CD14-positive monocyte (primary cell): Measurements from ENCODE around the gene PPP1R2C. TPM values are rescaled to one million over a fixed set of nuclear protein-coding genes. Genes with fewer than 3 reads are reported as not detected.

Experiments
- DNase-seq, 3 donors: peaks; one replicate each; pipeline ENCODE4 v3.0.0-alpha.2; 2011 to 2022
- H2AFZ ChIP-seq: 2 replicates; pipeline ENCODE4 v1.6.0; 2012; ENCODE audit warnings: mild to moderate bottlenecking, low read depth, low read length, inconsistent platforms; ENCODE audit not compliant: insufficient read depth, poor library complexity, severe bottlenecking
- H3K27ac ChIP-seq, 2 donors: 1 replicate in 1 of 2; 2 replicates in 1 of 2; pipeline ENCODE4 v1.5.1; 2012 to 2013; ENCODE audit warnings: low read length in 2 of 2, control low read depth in 1 of 2, inconsistent platforms in 1 of 2, low read depth in 1 of 2, mild to moderate bottlenecking in 1 of 2
- H3K27me3 ChIP-seq, 2 donors: one replicate each; pipeline versions ENCODE4 v1.6.0 to v1.6.1; 2011 to 2013; ENCODE audit warnings: low read length in 2 of 2; ENCODE audit not compliant: control insufficient read depth in 2 of 2, insufficient read depth in 2 of 2
- H3K36me3 ChIP-seq, 2 donors: replicated peaks in 1 of 2; 1 replicate in 1 of 2; 2 replicates in 1 of 2; pipeline versions ENCODE4 v1.5.1 to v1.6.1; 2012 to 2013; ENCODE audit warnings: low read length in 2 of 2, control low read depth in 1 of 2, inconsistent platforms in 1 of 2, mild to moderate bottlenecking in 1 of 2; ENCODE audit not compliant: insufficient read depth in 2 of 2, control insufficient read depth in 1 of 2
- H3K4me1 ChIP-seq, 2 donors: 1 replicate in 1 of 2; 2 replicates in 1 of 2; pipeline versions ENCODE4 v1.5.1 to v1.6.1; 2012 to 2013; ENCODE audit warnings: low read length in 2 of 2, control low read depth in 1 of 2, inconsistent platforms in 1 of 2, mild to moderate bottlenecking in 1 of 2, moderate library complexity in 1 of 2; ENCODE audit not compliant: insufficient read depth in 2 of 2, control insufficient read depth in 1 of 2
- H3K4me2 ChIP-seq: replicated peaks from 2 replicates; pipeline ENCODE3; 2012; ENCODE audit warnings: low read length, moderate library complexity, mild to moderate bottlenecking; ENCODE audit not compliant: poor library complexity, severe bottlenecking; ENCODE audit errors: extremely low read depth
- H3K4me3 ChIP-seq, 3 experiments: fragments of 200-600 bp in 1 of 3; sonication (generic) in 1 of 3; replicated peaks in 1 of 3; 1 replicate in 2 of 3; 2 replicates in 1 of 3; pipeline ENCODE4 v1.5.1; 2011 to 2013; ENCODE audit warnings: low read length in 3 of 3, mild to moderate bottlenecking in 3 of 3, control low read depth in 2 of 3, low read depth in 2 of 3, inconsistent platforms in 1 of 3, moderate library complexity in 1 of 3
- H3K79me2 ChIP-seq: 2 replicates; pipeline ENCODE4 v1.6.0; 2012; ENCODE audit warnings: mild to moderate bottlenecking, control low read depth, inconsistent platforms, low read length, moderate library complexity; ENCODE audit not compliant: insufficient read depth
- H3K9ac ChIP-seq: 2 replicates; pipeline ENCODE4 v1.6.0; 2017; ENCODE audit warnings: low read length, mild to moderate bottlenecking; ENCODE audit not compliant: insufficient read depth, poor library complexity, severe bottlenecking
- H3K9me3 ChIP-seq, 2 donors: replicated peaks in 1 of 2; 1 replicate in 1 of 2; 2 replicates in 1 of 2; pipeline versions ENCODE4 v1.5.1 to v1.6.1; 2012 to 2013; ENCODE audit warnings: low read length in 2 of 2, control low read depth in 1 of 2; ENCODE audit not compliant: control insufficient read depth in 1 of 2, insufficient read depth in 1 of 2
- H4K20me1 ChIP-seq: 2 replicates; pipeline ENCODE4 v1.6.0; 2012; ENCODE audit warnings: mild to moderate bottlenecking, low read length, control low read depth, moderate library complexity; ENCODE audit not compliant: insufficient read depth
- H3K27ac Mint-ChIP-seq, 7 donors: one replicate each; pipeline ENCODE4 v1.8.0; 2020; ENCODE audit warnings: mild to moderate bottlenecking in 7 of 7, mixed read lengths in 7 of 7, moderate library complexity in 6 of 7, inconsistent platforms in 2 of 7
- H3K27me3 Mint-ChIP-seq, 3 donors: one replicate each; pipeline ENCODE4 v1.8.0; 2021 to 2022; ENCODE audit warnings: low read depth in 3 of 3, mild to moderate bottlenecking in 3 of 3, mixed read lengths in 3 of 3, moderate library complexity in 3 of 3, inconsistent platforms in 1 of 3
- H3K36me3 Mint-ChIP-seq, 2 donors: one replicate each; pipeline ENCODE4 v1.8.0; 2020; ENCODE audit warnings: mixed read lengths in 2 of 2, inconsistent platforms in 1 of 2, mild to moderate bottlenecking in 1 of 2
- H3K4me1 Mint-ChIP-seq: one replicate; pipeline ENCODE4 v1.8.0; 2020; ENCODE audit warnings: mild to moderate bottlenecking, mixed read lengths
- H3K4me3 Mint-ChIP-seq, 2 donors: one replicate each; pipeline ENCODE4 v1.8.0; 2020; ENCODE audit warnings: mild to moderate bottlenecking in 2 of 2, mixed read lengths in 2 of 2, moderate library complexity in 1 of 2
- H3K9me3 Mint-ChIP-seq, 7 donors: one replicate each; pipeline ENCODE4 v1.8.0; 2020 to 2022; ENCODE audit warnings: mixed read lengths in 7 of 7, mild to moderate bottlenecking in 6 of 7, moderate library complexity in 6 of 7, inconsistent platforms in 2 of 7
- WGBS: methylation state at CpG from one replicate; pipeline ENCODE4 v1.1.5; 2013; ENCODE audit warnings: missing lambda C conversion rate; ENCODE audit not compliant: insufficient coverage; 5-methylcytosine and 5-hydroxymethylcytosine counted together
- intact Hi-C, 2 donors: fragments of 100-400 bp; cut with micrococcal nuclease; formaldehyde crosslinking; loops; one replicate each; pipeline versions ENCODE4 v1.15.0 to v1.15.1; 2023
- polyA plus RNA-seq, 3 donors: library from polyadenylated mRNA; depleted of rRNA in 1 of 3; unstranded in 2 of 3; stranded (reverse) in 1 of 3; fragments of 300-500 nt in 2 of 3; fragments of >200 nt in 1 of 3; fragmentation: Illumina TruSeq in 2 of 3; gene quantifications; 1 replicate in 2 of 3; 2 replicates in 1 of 3; pipeline ENCODE4 v1.2.3, GENCODE V29; 2012 to 2021
- TF ChIP-seq, protein P1 (sequence below): fragments of 200-600 bp; IDR thresholded peaks from one replicate; pipeline ENCODE4 v1.8.0; 2022; ENCODE audit warnings: antibody characterized with exemption, mild to moderate bottlenecking

The PPP1R2C gene
- polyA plus RNA-seq, 3 donors: not detected

DNA sequence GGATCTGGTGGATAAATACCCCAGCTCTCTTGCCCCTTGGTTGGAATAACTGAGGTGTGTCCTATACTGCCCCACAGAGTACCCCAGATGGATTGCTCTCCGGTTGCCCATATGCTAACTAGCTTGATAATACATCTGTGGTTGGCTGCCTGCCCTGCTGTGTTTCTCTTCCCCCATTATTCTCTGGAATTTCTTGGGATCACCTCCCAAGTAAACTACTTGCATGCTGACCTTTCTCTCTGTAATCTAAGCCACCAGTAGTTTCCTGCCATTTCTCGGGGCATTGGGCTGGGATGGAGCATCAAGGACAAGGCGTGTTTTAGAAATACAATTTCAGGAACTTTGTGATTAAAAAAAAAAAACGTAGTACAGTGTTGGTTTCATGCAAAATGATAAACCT lies 25.2 kb downstream of the PPP1R2C start:
- H3K9ac ChIP-seq: no peak overlapping the region
- Mint-ChIP-seq H3K9me3 (peaks cover 0 to 5% (median 0%) of the 10 kb centered on the region in 7 donors), H3K27me3 (peaks cover 0 to 5% (median 0%) of the 10 kb centered on the region in 3 donors), H3K27ac (no peak overlapping the region), H3K4me3 (no peak overlapping the region), H3K36me3 (no peaks in the 10 kb centered on the region), H3K4me1 (no peaks in the 10 kb centered on the region)
- intact Hi-C loops: no loop called here
- no CpG with 5 or more reads among the region's 4 CpGs for WGBS
- no peaks in the 10 kb centered on the region for H3K4me1 ChIP-seq
- H4K20me1 ChIP-seq: no peaks in the 10 kb centered on the region
- no peak overlapping the region for H2AFZ ChIP-seq
- no peak overlapping the region for H3K4me2 ChIP-seq
- no peak overlapping the region for H3K27ac ChIP-seq
- no peak for DNase-seq
- no peak overlapping the region for H3K4me3 ChIP-seq
- H3K36me3 ChIP-seq: no peaks in the 10 kb centered on the region
- TF ChIP-seq, protein P1, sequence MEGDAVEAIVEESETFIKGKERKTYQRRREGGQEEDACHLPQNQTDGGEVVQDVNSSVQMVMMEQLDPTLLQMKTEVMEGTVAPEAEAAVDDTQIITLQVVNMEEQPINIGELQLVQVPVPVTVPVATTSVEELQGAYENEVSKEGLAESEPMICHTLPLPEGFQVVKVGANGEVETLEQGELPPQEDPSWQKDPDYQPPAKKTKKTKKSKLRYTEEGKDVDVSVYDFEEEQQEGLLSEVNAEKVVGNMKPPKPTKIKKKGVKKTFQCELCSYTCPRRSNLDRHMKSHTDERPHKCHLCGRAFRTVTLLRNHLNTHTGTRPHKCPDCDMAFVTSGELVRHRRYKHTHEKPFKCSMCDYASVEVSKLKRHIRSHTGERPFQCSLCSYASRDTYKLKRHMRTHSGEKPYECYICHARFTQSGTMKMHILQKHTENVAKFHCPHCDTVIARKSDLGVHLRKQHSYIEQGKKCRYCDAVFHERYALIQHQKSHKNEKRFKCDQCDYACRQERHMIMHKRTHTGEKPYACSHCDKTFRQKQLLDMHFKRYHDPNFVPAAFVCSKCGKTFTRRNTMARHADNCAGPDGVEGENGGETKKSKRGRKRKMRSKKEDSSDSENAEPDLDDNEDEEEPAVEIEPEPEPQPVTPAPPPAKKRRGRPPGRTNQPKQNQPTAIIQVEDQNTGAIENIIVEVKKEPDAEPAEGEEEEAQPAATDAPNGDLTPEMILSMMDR: no peak
- H3K9me3 ChIP-seq: no peaks in the 10 kb centered on the region
- no peaks in the 10 kb centered on the region for H3K79me2 ChIP-seq
- no peaks in the 10 kb centered on the region for H3K27me3 ChIP-seq

DNA sequence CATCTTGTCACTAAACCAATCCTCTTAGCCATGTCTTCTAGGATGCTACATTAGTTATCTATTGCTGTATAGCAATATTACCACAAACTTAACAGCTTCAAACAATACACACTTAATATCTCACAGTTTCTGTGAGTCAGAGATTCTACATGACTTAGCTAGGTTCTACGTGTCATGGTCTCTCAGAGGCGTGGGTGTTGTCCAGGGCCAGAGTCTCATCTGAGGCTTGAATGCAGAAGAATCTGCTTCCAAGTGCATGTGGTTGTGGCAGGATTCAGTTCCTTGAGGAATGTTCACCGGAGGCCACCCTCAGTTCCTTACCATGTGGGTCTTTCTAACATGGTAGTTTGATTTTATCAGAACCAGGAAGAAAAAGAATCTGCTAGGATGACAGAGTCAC lies 26.4 kb downstream of the PPP1R2C start:
- Histone ChIP-seq H3K36me3 (no peaks in the 10 kb centered on the region), H3K9me3 (no peaks in the 10 kb centered on the region), H3K27me3 (no peaks in the 10 kb centered on the region), H3K79me2 (no peaks in the 10 kb centered on the region), H2AFZ (no peak overlapping the region), H3K4me3 (no peak overlapping the region), H4K20me1 (no peaks in the 10 kb centered on the region), H3K9ac (no peak overlapping the region), H3K4me1 (no peaks in the 10 kb centered on the region), H3K27ac (no peak overlapping the region), H3K4me2 (no peak overlapping the region)
- H3K9me3 Mint-ChIP-seq: peaks cover 0 to 5% (median 0%) of the 10 kb centered on the region in 7 donors
- no peak overlapping the region for H3K27ac Mint-ChIP-seq
- H3K4me1 Mint-ChIP-seq: peaks cover 3% of the 10 kb centered on the region
- H3K4me3 Mint-ChIP-seq: no peak overlapping the region
- H3K27me3 Mint-ChIP-seq: peaks cover 0 to 7% (median 0%) of the 10 kb centered on the region in 3 donors
- H3K36me3 Mint-ChIP-seq: no peaks in the 10 kb centered on the region
- DNase-seq: no peak
- intact Hi-C loops: no loop called here
- TF ChIP-seq, protein P1: no peak
- WGBS: no CpG with 5 or more reads among the region's 3 CpGs
